T-helper 17 cell (primary cell): ENCODE data around the gene ROR2. TPM values are rescaled to one million over a fixed set of nuclear protein-coding genes. Genes with fewer than 3 reads are reported as not detected.

ENCODE experiments used
- ATAC-seq: fragments of 150-1000 bp; cut with Tn5 transposase; 2 replicates; pipeline ENCODE4 v1.10.0; 2021; ENCODE audit warnings: mild to moderate bottlenecking, moderate library complexity
- DNase-seq, 3 donors: peaks; one replicate each; pipeline versions ENCODE4 v3.0.0 to v3.0.0-alpha.2; 2020 to 2021
- H3K9me3 ChIP-seq: one replicate; pipeline ENCODE4 v1.7.0; 2013; ENCODE audit warnings: low read length, mild to moderate bottlenecking; ENCODE audit not compliant: control insufficient read depth, poor library complexity, severe bottlenecking
- H3K27ac Mint-ChIP-seq: one replicate; pipeline ENCODE4 v1.8.0; 2022; ENCODE audit warnings: mild to moderate bottlenecking, moderate library complexity, mixed read lengths
- H3K27me3 Mint-ChIP-seq: one replicate; pipeline ENCODE4 v1.8.0; 2022; ENCODE audit warnings: mixed read lengths
- H3K36me3 Mint-ChIP-seq: one replicate; pipeline ENCODE4 v1.8.0; 2022; ENCODE audit warnings: low read depth, mixed read lengths
- H3K4me1 Mint-ChIP-seq: one replicate; pipeline ENCODE4 v1.8.0; 2022; ENCODE audit warnings: mild to moderate bottlenecking, mixed read lengths
- H3K4me3 Mint-ChIP-seq: one replicate; pipeline ENCODE4 v1.8.0; 2022; ENCODE audit warnings: mild to moderate bottlenecking, moderate library complexity, mixed read lengths
- total RNA-seq, 4 donors: library from RNA in 2 of 4; stranded (reverse) in 2 of 4; gene quantifications; one replicate each; pipeline ENCODE4 v1.2.3 and lab custom pipeline; 2022 to 2026

ROR2 gene
- total RNA-seq, 2 donors from 2014 or later: 0.22 to 0.37 TPM

DNA sequence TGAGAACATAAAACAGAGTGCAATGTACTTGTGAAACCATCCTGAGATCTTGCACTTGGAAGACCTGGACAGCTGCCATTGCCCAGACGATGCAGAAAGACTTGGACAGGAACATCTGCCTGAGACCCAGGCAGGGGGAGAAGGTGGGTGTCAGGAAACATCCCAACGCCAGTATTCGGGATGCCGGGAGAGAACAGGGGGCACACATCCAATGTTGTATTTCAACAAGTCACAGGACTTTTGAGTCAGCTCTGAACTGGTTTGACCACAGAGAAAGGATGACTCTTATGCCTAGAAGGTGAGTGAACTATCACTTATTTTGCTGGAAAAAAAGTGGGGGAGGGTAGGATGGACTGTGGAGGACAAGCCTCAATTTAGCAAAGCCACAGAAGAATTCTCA, 124.6 kb downstream of the ROR2 start:
- H3K36me3 Mint-ChIP-seq: no peaks in the 10 kb centered on the region
- H3K27ac Mint-ChIP-seq: no peak overlapping the region
- H3K9me3 ChIP-seq: no peaks in the 10 kb centered on the region
- ATAC-seq (no peak), DNase-seq (no peak)
- H3K4me3 Mint-ChIP-seq: no peak overlapping the region
- H3K27me3 Mint-ChIP-seq: peaks cover 66% of the 10 kb centered on the region
- H3K4me1 Mint-ChIP-seq: no peaks in the 10 kb centered on the region

GRCh38 chr9:91824601-91825305, 125.3 kb downstream of the ROR2 start:
- H3K36me3 Mint-ChIP-seq: no peaks in the 10 kb centered on the region
- no peak for ATAC-seq
- H3K27me3 Mint-ChIP-seq: peaks cover 61% of the 10 kb centered on the region

GRCh38 chr9:91824151-91824550, 125.9 kb downstream of the ROR2 start:
- DNase-seq (no peak), ATAC-seq (no peak)
- Mint-ChIP-seq H3K4me3 (no peak overlapping the region), H3K27ac (no peak overlapping the region), H3K4me1 (no peaks in the 10 kb centered on the region), H3K36me3 (no peaks in the 10 kb centered on the region), H3K27me3 (peaks cover 58% of the 10 kb centered on the region)
- H3K9me3 ChIP-seq: no peaks in the 10 kb centered on the region

More at GRCh38 chr9:91824601-91825305, 125.3 kb downstream of the ROR2 start:
- Mint-ChIP-seq H3K27ac (no peak overlapping the region), H3K4me3 (no peak overlapping the region), H3K4me1 (no peaks in the 10 kb centered on the region)
- no peaks in the 10 kb centered on the region for H3K9me3 ChIP-seq
- DNase-seq: no peak

GRCh38 chr9:91820949-91821880, 128.8 kb downstream of the ROR2 start:
- H3K4me3 Mint-ChIP-seq: no peak overlapping the region
- ATAC-seq: no peak
- no peaks in the 10 kb centered on the region for H3K4me1 Mint-ChIP-seq
- peaks cover 40% of the 10 kb centered on the region for H3K27me3 Mint-ChIP-seq
- no peaks in the 10 kb centered on the region for H3K36me3 Mint-ChIP-seq
- H3K9me3 ChIP-seq: no peaks in the 10 kb centered on the region
- no peak overlapping the region for H3K27ac Mint-ChIP-seq
- DNase-seq: no peak

DNA sequence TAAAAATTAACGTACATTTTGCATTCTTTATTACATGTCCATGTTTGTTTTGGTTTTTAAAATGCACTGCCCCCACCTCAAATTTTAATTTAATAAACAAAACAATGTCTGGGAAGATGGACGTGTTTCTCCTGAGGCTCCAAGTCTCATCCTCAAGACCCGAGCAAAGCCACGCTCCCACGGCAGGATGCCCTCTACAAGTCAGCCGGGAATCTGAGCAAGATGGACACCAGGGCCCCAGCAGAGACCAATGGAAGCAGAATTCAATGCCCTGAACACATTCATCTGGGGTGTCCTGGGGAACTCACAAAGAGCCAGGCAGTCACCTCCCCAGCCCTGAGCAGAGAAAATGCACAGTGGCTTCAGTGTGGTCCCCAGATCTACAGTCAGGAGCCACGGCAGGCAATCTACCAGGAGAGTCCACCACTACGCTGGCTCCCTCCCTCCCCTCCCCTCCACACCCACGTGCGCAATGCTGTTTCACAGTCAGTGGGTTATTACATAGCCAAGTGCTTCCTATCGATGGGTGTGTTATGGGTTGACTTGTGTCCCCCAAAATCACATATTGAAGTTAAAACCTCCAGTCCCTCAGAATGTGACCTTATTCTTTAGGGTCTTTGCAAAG, 129.8 kb downstream of the ROR2 start:
- Mint-ChIP-seq H3K4me3 (no peak overlapping the region), H3K4me1 (no peaks in the 10 kb centered on the region), H3K36me3 (no peaks in the 10 kb centered on the region)

GRCh38 chr9:91818647-91819403, 131.2 kb downstream of the ROR2 start:
- Mint-ChIP-seq H3K4me3 (no peak overlapping the region), H3K4me1 (peaks cover 5% of the 10 kb centered on the region), H3K27ac (no peak overlapping the region), H3K36me3 (no peaks in the 10 kb centered on the region), H3K27me3 (peaks cover 25% of the 10 kb centered on the region)
- no peak for DNase-seq
- H3K9me3 ChIP-seq: no peaks in the 10 kb centered on the region
- no peak for ATAC-seq

More for the DNA sequence above, 129.8 kb downstream of the ROR2 start:
- H3K27me3 Mint-ChIP-seq: peaks cover 38% of the 10 kb centered on the region
- ATAC-seq (no peak), DNase-seq (no peak)
- H3K27ac Mint-ChIP-seq: no peak overlapping the region
- H3K9me3 ChIP-seq: no peaks in the 10 kb centered on the region

DNA sequence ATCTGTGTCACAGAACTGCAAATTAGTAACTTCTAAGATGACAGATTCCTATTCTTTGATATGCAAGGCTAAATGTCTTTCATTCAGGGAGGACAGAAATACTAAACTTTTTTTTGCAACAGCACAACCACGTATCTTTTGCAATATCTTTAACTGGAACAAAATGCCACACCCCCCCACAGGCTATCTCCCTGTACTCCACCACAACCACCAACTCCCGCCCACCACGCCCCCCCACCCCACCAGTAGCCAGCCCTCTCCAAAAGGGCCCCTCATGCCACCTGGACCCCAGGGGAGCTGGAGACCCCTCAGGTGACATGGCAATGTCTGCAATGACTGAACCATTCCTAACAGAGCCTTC, 131.8 kb downstream of the ROR2 start:
- ATAC-seq (no peak), DNase-seq (no peak)
- no peaks in the 10 kb centered on the region for H3K9me3 ChIP-seq
- no peak overlapping the region for H3K27ac Mint-ChIP-seq
- H3K4me1 Mint-ChIP-seq: peaks cover 8% of the 10 kb centered on the region
- H3K27me3 Mint-ChIP-seq: peaks cover 19% of the 10 kb centered on the region
- H3K36me3 Mint-ChIP-seq: no peaks in the 10 kb centered on the region
- H3K4me3 Mint-ChIP-seq: no peak overlapping the region

DNA sequence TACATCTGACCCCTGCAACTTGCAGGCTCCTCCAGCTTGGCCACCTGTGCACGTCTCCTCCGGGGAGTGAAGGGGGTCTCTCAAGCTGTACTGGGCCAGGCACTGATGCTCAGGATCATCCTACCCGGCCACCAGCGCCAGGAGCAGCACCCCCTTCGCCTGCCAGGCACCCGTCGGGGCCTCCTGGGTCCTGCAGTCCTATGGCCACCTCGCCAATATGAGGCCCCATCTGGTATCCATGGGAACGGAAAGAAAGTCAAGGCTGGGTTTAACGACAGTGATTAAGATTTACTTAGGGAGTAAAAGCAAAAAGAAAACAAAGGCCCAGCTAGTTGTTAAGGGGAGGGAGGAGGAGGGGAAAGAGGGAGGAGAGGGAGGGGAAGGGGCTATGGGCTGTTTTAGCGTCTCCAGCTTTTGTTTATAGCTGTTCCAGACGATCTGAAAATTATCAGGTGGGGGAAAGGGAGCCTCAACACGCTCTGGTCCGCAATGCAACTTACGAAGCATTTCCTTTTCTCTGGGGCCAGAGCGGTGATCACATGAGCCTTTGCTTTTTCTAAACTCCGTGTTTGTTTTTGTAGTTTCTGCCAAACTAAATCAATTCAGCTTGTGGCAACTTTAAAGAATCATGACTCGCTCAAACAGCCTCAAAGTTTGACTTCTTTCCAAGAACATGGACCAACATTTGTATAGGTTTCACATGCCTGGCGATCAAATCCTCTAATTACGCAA, 132.4 kb downstream of the ROR2 start:
- Mint-ChIP-seq H3K27ac (no peak overlapping the region), H3K27me3 (peaks cover 13% of the 10 kb centered on the region), H3K4me1 (peaks cover 8% of the 10 kb centered on the region), H3K4me3 (no peak overlapping the region), H3K36me3 (no peaks in the 10 kb centered on the region)
- H3K9me3 ChIP-seq: no peaks in the 10 kb centered on the region
- DNase-seq: no peak
- no peak for ATAC-seq

DNA sequence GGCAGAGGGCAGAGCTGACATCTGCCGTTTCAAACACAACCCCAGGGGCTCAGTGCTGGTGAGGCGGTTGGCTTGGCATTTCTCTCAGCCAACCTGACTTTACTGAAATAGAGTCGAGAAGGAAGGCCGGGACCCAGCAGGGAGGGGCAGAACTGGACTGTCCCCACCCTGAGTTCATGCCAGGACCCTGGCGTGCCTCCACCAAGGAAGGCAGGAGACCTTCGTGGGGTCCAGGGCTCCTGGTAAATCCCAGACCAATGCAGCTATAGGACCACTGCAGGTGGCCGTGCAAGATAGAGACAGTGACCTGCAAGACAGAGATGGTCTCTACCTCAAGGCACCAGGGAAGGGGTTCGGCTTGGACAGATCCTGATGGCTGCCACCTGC, 132.9 kb downstream of the ROR2 start:
- no peaks in the 10 kb centered on the region for H3K9me3 ChIP-seq
- DNase-seq: no peak
- Mint-ChIP-seq H3K36me3 (no peaks in the 10 kb centered on the region), H3K4me3 (no peak overlapping the region), H3K27me3 (peaks cover 10% of the 10 kb centered on the region), H3K4me1 (peaks cover 8% of the 10 kb centered on the region), H3K27ac (no peak overlapping the region)
- no peak for ATAC-seq

GRCh38 chr9:91816356-91816755, 133.7 kb downstream of the ROR2 start:
- H3K36me3 Mint-ChIP-seq: no peaks in the 10 kb centered on the region

GRCh38 chr9:91815896-91816295, 134.1 kb downstream of the ROR2 start:
- H3K27ac Mint-ChIP-seq: no peak overlapping the region
- H3K4me3 Mint-ChIP-seq: no peak overlapping the region
- no peaks in the 10 kb centered on the region for H3K27me3 Mint-ChIP-seq
- no peaks in the 10 kb centered on the region for H3K36me3 Mint-ChIP-seq
- DNase-seq (no peak), ATAC-seq (no peak)
- H3K9me3 ChIP-seq: no peaks in the 10 kb centered on the region
- peaks cover 8% of the 10 kb centered on the region for H3K4me1 Mint-ChIP-seq

More at GRCh38 chr9:91816356-91816755, 133.7 kb downstream of the ROR2 start:
- peaks cover 8% of the 10 kb centered on the region for H3K4me1 Mint-ChIP-seq
- DNase-seq: no peak
- no peak overlapping the region for H3K27ac Mint-ChIP-seq
- no peak overlapping the region for H3K4me3 Mint-ChIP-seq
- peaks cover 2% of the 10 kb centered on the region for H3K27me3 Mint-ChIP-seq
- no peaks in the 10 kb centered on the region for H3K9me3 ChIP-seq
- no peak for ATAC-seq

DNA sequence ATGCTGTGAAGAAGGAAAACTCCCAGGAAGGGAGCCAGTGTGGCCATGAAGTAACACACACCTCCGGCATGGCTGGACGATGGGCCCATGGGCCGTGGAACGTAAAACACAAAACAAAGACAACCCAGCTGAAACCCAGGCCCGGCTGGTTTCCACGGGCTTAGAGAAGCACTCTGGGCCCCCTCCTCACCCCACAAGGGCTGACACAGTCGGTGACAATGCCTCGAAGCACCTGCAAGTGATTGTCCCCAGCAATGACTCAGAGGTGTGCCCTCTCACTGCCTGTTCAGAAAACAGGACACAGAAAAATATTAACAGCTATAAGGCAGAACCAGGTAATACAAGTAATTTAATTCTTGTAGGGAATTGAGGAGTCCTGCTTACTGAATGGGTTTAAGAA, 135.3 kb downstream of the ROR2 start:
- no peak for ATAC-seq
- Mint-ChIP-seq H3K27me3 (no peaks in the 10 kb centered on the region), H3K4me3 (no peak overlapping the region), H3K36me3 (no peaks in the 10 kb centered on the region), H3K27ac (no peak overlapping the region), H3K4me1 (peaks cover 8% of the 10 kb centered on the region)
- H3K9me3 ChIP-seq: no peaks in the 10 kb centered on the region
- no peak for DNase-seq
